Adipose tissue (tissue), 3 donors: Measurements from ENCODE around the gene ENTHD1. TPM values are rescaled to one million over a fixed set of nuclear protein-coding genes. Genes with fewer than 3 reads are reported as not detected.

Source experiments
- H3K27ac ChIP-seq: one replicate; pipeline ENCODE4 v1.5.1; 2013; ENCODE audit warnings: low read depth, low read length
- WGBS, 3 donors: extraction: QIAGEN DNeasy Blood & Tissue Kit; methylation state at CpG; one replicate each; pipeline ENCODE4 v1.1.7; 2013; 5-methylcytosine and 5-hydroxymethylcytosine counted together
- polyA plus RNA-seq, 3 donors: library from polyadenylated mRNA; stranded (reverse); fragments of 200-250 nt; gene quantifications; one replicate each; pipeline ENCODE4 v1.2.3, GENCODE V29; 2013
- donor health status: healthy with polysubstance abuse.
- donor health status: Bipolar disorder and iron deficiency.
- donor health status: healthy.

The ENTHD1 gene
- polyA plus RNA-seq, 3 donors: not detected

DNA sequence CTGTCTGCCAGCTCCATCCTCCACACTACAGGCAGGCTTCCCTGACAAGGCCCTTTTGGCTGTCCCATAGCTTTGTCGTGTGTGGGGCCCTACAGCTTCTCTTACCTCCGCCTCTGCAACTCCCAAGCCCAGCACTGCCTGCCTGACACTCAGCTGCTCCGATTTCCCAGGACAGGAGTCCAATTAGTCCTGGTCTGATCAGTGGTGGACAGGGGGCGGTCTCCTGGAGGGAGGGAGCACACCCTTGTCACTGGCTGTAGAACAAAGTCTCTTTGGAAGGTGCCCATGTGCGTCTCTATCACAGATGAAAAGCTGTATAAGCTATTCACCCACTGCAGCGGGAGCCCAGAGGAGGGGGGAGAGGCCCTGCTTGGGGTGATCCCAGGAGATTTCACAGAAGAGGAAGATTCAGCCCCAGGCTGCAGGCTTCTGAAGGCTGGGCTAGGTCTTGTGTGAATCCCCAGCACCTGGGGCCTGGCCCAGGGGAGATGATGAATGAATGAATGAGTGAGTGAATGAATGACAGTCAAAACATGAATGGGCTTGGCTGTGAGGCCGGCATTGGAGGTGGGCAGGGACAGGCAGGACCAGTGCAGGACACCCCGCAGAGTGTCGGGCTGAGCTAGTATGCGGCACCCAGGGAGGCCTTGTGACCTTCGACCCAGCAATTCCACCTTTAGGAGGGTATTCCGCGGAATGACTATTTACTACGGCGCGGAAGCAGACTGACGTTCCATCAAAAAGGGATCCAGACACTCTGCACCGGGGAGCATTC lies 180.6 kb downstream of the ENTHD1 start:
- no peak overlapping the region for H3K27ac ChIP-seq
- WGBS, 3 donors: 60 to 73% (median 71%) methylated on average over 18 of the region's 18 CpGs

DNA sequence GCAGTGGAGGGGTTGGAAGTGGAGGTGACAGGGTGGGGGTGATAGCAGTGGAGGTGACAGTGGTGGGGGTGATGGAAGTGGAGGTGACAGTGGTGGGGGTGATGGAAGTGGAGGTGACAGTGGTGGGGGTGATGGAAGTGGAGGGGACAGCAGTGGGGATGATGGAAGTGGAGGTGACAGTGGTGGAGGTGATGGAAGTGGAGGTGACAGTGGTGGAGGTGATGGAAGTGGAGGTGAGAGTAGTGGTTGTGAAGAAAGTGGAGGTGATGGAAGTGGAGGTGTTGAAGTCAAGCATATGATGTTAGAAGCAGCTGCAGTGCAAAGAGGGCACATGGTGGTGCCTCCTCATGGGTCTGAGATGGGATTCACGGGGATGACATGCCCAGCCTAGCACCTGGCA lies 181.5 kb downstream of the ENTHD1 start:
- no peak overlapping the region for H3K27ac ChIP-seq
- WGBS, 3 donors: 91 to 100% (median 93%) methylated on average over 1 of the region's 1 CpG

- 56 to 62% (median 56%) methylated on average over 15 of the region's 15 CpGs for WGBS, 3 donors
- no peak overlapping the region for H3K27ac ChIP-seq
Measured at GRCh38 chr22:39710380-39711150, 183.0 kb downstream of the ENTHD1 start.

- 70 to 79% (median 77%) methylated on average over 5 of the region's 5 CpGs for WGBS, 3 donors
- no peak overlapping the region for H3K27ac ChIP-seq
Measured at GRCh38 chr22:39707816-39708215, 185.7 kb downstream of the ENTHD1 start.

DNA sequence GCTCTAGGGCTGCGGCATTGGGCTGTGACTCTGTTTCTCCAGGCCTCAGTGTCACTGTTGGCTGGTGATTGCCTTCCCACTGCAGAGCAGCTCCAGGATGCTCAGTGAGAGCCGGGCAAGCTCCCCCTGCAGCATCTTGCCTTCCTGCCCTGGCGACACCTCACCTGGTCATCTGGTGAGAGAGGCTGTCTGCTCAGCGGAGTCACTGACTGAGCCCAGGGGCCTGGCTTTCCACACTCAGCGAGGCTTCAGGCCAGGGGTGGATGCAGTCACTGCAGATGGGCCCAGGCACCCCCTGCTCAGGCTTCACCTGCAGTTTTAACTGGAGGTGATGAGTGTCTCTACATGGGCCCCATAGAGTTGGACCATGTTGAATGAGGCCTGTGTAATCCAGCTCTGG lies 186.2 kb downstream of the ENTHD1 start:
- H3K27ac ChIP-seq: no peak overlapping the region
- WGBS, 3 donors: 95 to 96% (median 96%) methylated on average over 5 of the region's 5 CpGs

GRCh38 chr22:39706376-39707140 lies 187.0 kb downstream of the ENTHD1 start:
- H3K27ac ChIP-seq: no peak overlapping the region
- WGBS, 3 donors: 80 to 87% (median 82%) methylated on average over 27 of the region's 27 CpGs

DNA sequence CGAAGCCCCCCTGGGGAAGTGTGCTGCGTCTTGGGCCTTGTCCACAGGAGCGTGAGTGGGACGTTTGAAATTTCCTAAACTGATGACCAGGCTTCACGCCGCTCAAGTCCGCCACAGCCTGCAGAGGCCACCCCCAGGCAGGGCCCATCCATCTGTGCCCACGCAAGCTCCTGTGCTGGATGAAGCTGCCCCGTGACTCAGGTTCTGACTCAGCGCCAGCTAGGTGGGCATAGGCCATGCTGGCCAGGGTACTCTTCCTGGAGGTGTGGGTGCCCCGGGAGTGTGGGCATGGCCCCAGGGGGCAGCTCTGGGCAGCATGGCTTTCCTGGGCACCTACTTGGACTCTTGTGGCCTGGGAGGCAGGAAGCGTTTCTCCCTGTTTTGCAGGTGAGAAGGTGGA lies 188.2 kb downstream of the ENTHD1 start:
- H3K27ac ChIP-seq: no peak overlapping the region
- 91 to 95% (median 92%) methylated on average over 12 of the region's 12 CpGs for WGBS, 3 donors

DNA sequence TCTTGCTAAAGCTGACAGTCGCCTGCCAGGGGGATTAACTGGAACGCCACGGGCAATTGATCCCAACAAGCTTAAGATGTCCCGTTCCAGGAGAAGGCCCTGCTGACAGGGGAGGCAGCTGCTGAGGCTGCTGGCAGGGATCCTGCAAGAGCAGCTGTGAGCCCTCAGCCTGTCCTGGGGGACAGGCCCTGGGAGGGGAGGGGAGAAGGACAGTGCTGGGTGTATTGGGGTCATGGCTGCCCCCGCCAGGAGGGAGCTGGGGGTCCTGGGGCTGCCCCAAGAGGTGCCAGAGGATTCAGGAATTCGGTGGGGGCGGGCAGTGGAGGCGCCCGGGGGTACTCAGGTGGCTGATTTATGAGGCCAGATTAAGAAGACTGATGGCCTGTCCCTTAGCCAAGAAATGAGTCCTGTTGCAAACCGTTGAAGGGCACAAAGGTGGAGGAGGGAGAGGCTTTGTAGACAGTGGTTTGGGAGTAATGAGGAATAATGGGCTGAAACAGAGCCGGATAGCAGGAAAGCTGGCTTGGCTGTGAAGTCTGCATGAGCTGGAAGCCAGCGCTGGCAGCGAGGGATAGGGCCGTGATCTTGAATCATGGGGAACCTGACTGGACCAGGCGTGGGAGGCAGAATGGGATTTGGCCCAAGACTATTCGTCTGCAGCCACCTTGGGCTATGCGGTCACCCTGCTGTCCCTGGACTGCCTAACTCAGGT lies 189.5 kb downstream of the ENTHD1 start:
- 52 to 57% (median 55%) methylated on average over 17 of the region's 17 CpGs for WGBS, 3 donors

GRCh38 chr22:39703091-39703490 lies 190.5 kb downstream of the ENTHD1 start:
- WGBS, 3 donors: 72 to 84% (median 76%) methylated on average over 8 of the region's 8 CpGs
- H3K27ac ChIP-seq: no peak overlapping the region

More for the DNA sequence above, 189.5 kb downstream of the ENTHD1 start:
- no peak overlapping the region for H3K27ac ChIP-seq

DNA sequence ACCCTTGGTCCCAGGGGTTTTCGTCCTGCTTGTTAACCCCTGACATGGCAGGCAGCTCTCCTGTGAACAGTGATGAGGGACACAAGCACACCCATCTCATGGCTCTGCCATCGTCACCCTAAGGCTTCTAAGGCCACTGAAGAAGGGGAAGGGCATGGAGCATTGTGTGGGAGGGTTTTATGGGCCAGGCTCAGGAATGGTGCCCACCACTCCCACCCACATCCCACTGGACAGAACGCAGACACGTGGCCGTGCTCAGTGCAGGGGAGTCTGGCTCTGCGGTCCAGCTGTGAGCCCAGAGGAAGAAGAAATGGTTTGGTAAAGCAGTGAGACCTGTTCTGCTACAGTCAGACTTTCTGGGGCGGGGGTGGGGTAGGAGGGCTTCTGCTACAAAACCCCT lies 193.0 kb downstream of the ENTHD1 start:
- 69 to 80% (median 79%) methylated on average over 7 of the region's 7 CpGs for WGBS, 3 donors

GRCh38 chr22:39699631-39700360 lies 193.8 kb downstream of the ENTHD1 start:
- no peak overlapping the region for H3K27ac ChIP-seq
- 54 to 88% (median 83%) methylated on average over 19 of the region's 19 CpGs for WGBS, 3 donors

More for the DNA sequence above, 193.0 kb downstream of the ENTHD1 start:
- no peak overlapping the region for H3K27ac ChIP-seq

- no peak overlapping the region for H3K27ac ChIP-seq
- 67 to 72% (median 69%) methylated on average over 14 of the region's 14 CpGs for WGBS, 3 donors
Measured at GRCh38 chr22:39697790-39698430, 195.7 kb downstream of the ENTHD1 start.

GRCh38 chr22:39693943-39694500 lies 199.5 kb downstream of the ENTHD1 start:
- 53 to 71% (median 62%) methylated on average over 13 to 14 of the region's 14 CpGs for WGBS, 3 donors
- H3K27ac ChIP-seq: no peak overlapping the region
